Ovary (tissue), 3 donors: ENCODE data around the gene CLMN.

Source experiments
- CTCF ChIP-seq, 3 donors: fragments of 450-650 bp in 2 of 3; fragments of 200-600 bp in 1 of 3; IDR thresholded peaks; one replicate each; pipeline versions ENCODE4 v1.5.1 to v1.8.0; 2016 to 2022; ENCODE audit warnings: antibody characterized with exemption in 3 of 3, mild to moderate bottlenecking in 1 of 3
- EP300 ChIP-seq: sonication (generic); formaldehyde crosslinking; IDR thresholded peaks from one replicate; pipeline ENCODE4 v1.6.1; 2017; ENCODE audit warnings: antibody characterized with exemption
- POLR2A ChIP-seq: fragments of 450-650 bp; IDR thresholded peaks from one replicate; pipeline ENCODE4 v1.6.1; 2017; ENCODE audit warnings: antibody characterized with exemption, mild to moderate bottlenecking, moderate library complexity
- donor health status: DM: no; HTN: no; CAD: no.

GRCh38 chr14:95192311-95192710 lies 127.4 kb downstream of the CLMN start:
- TF ChIP-seq POLR2A: no peak
- TF ChIP-seq CTCF (IDR thresholded peaks at IDR 0.05): no peak
- TF ChIP-seq EP300: no peak
